CD4-positive, alpha-beta T cell treated with Interleukin-15 for 1 hour (primary cell): ENCODE results near the gene TCHH.
"Not testable (repeated sequence)": the region's sequence is repeated elsewhere in the genome, so short reads cannot be mapped to it uniquely, and the experiment has no call there.

Source experiments
- DNase-seq: peaks from one replicate; pipeline ENCODE4 v3.0.0-alpha.2; 2020

Gene TCHH

GRCh38 chr1:152112101-152112884 lies 3.0 kb downstream of the TCHH start:
- no peak for DNase-seq

- no peak for DNase-seq
Measured at GRCh38 chr1:152111515-152111968, 3.7 kb downstream of the TCHH start.

GRCh38 chr1:152110860-152111514 lies 4.3 kb downstream of the TCHH start:
- no peak for DNase-seq

- no peak for DNase-seq
Measured at GRCh38 chr1:152110365-152110859, 4.8 kb downstream of the TCHH start.

GRCh38 chr1:152109998-152110294 lies 5.3 kb downstream of the TCHH start:
- DNase-seq = no peak

GRCh38 chr1:152109231-152109997 lies 5.8 kb downstream of the TCHH start:
- no peak for DNase-seq

- DNase-seq = no peak
Measured at GRCh38 chr1:152108882-152109222, 6.4 kb downstream of the TCHH start.

- no peak for DNase-seq
Measured at GRCh38 chr1:152107984-152108881, 7.0 kb downstream of the TCHH start.

- DNase-seq = no peak
Measured at GRCh38 chr1:152107031-152107983, 7.9 kb downstream of the TCHH start.

- no peak for DNase-seq
Measured at GRCh38 chr1:152104854-152105253, 10.4 kb downstream of the TCHH start.

GRCh38 chr1:152096931-152097330 lies 18.3 kb downstream of the TCHH start:
- DNase-seq = no peak

- no peak for DNase-seq
Measured at GRCh38 chr1:152089014-152089674, 26.1 kb downstream of the TCHH start, which contains the start of gene TCHHL1. TSS of gene TCHHL1 (minus strand) at chr1:152089064. CDS start at chr1:152088143, 921 bp downstream.

- DNase-seq = no peak
Measured at GRCh38 chr1:152086760-152087159, 28.5 kb downstream of the TCHH start.

GRCh38 chr1:152084853-152085252 lies 30.4 kb downstream of the TCHH start:
- no peak for DNase-seq

- DNase-seq = not testable (repeated sequence)
Measured at GRCh38 chr1:152081026-152081425, 34.2 kb downstream of the TCHH start.

- not testable (repeated sequence) for DNase-seq
Measured at GRCh38 chr1:152080494-152080893, 34.8 kb downstream of the TCHH start.

- DNase-seq = no peak
Measured at GRCh38 chr1:152078831-152079441, 36.3 kb downstream of the TCHH start.

GRCh38 chr1:152072311-152072710 lies 42.9 kb downstream of the TCHH start:
- DNase-seq = no peak

- DNase-seq = no peak
Measured at GRCh38 chr1:152071123-152071522, 44.1 kb downstream of the TCHH start.

- DNase-seq = no peak
Measured at GRCh38 chr1:152067929-152068328, 47.3 kb downstream of the TCHH start.
